ENCODE results near the gene ADAMTS5.

GRCh38 chr21:26946744-26947446, 20.0 kb downstream of the ADAMTS5 start:
- no peak for TF ChIP-seq CTCF (conservative IDR thresholded peaks at IDR 0.05)
- no peak for TF ChIP-seq ZFX (IDR thresholded peaks at IDR 0.05)

Data from C4-2B (cell line).